ENCODE results near the gene SAMD15. TPM values are rescaled to one million over a fixed set of nuclear protein-coding genes. Genes with fewer than 3 reads are reported as not detected.

SAMD15 gene
- total and polyA plus RNA-seq, 4 experiments from 2014 or later, result 0.11 to 0.38 TPM; not detected in 2

DNA sequence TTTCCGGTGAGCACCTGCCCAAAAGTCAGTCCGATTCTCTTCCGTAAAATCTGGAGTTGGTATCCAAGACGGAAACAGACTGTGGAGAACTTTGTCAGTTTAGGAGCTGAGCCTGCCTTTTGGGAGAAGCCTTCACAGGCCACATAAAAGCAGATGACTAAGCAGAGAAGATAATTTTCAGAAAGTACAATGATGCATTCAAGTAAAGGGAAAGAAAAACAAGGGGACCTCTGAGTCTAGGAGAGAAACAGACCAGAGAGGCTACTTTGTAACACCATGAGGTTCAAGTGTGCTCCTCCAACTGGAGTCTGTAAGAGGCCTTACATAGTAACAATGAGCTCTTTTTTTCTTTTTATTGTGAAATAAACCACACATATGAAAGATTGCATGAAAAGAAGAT is 21.4 kb upstream of the SAMD15 start:
- intact Hi-C loops (cut with micrococcal nuclease), result no loop called here
- H3K27me3 Mint-ChIP-seq, result no peaks in the 10 kb centered on the region
- DNase-seq, result no peak
- Histone ChIP-seq H3K4me1 (ENCODE audit: insufficient read depth, low read length) (no peaks in the 10 kb centered on the region), H3K27me3 (ENCODE audit: insufficient read depth, low read length) (no peaks in the 10 kb centered on the region), H3K27ac (ENCODE audit: low read depth, low read length) (no peak overlapping the region), H3K9me3 (ENCODE audit: control insufficient read depth in 1 of 2, low read length in 2 of 2) (no peaks in the 10 kb centered on the region), H3K4me3 (ENCODE audit: low read length in 2 of 2) (no peak overlapping the region), H3K36me3 (ENCODE audit: insufficient read depth, low read length) (no peaks in the 10 kb centered on the region)
- H3K4me1 Mint-ChIP-seq, result peaks cover 0 to 7% (median 2%) of the 10 kb centered on the region in 4 donors
- CTCF ChIA-PET (ENCODE audit: partially characterized antibody), result interaction anchor here (3.0 kb wide), 1 partner anchor 40 kb away, joined by 8 read pairs; no protein-coding TSS in a partner anchor
- H3K27ac Mint-ChIP-seq, result no peak overlapping the region
- no peak overlapping the region for H3K4me3 Mint-ChIP-seq
- POLR2A ChIA-PET (ENCODE audit: partially characterized antibody), result no interaction called here
- peaks cover 0 to 2% of the 10 kb centered on the region in 2 donors for H3K36me3 Mint-ChIP-seq
- no peaks in the 10 kb centered on the region for H3K9me3 Mint-ChIP-seq

DNA sequence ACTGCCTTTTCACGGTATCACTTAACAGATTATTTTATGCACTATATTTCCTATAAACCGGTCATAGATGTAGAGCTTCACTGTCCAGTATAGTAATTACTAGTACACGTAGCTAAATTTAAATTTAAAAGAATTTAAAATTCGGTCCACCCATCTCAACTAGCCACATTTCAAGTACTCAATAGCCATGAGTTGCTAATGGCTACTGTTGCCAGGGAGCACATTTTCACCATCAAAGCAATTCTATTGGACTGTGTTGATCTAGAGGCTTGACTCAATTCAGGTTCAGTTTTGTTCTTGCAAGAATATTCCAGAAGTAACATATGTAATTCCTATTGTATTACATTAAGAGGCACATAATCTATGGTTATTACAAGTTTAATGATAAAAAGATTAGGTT is 20.3 kb upstream of the SAMD15 start:
- Mint-ChIP-seq H3K4me3 (no peak overlapping the region), H3K36me3 (peaks cover 0 to 6% of the 10 kb centered on the region in 2 donors), H3K27ac (no peak overlapping the region), H3K9me3 (no peaks in the 10 kb centered on the region), H3K27me3 (no peaks in the 10 kb centered on the region), H3K4me1 (peaks cover 0 to 10% (median 7%) of the 10 kb centered on the region in 4 donors)
- Histone ChIP-seq H3K27ac (ENCODE audit: low read depth, low read length) (no peak overlapping the region), H3K36me3 (ENCODE audit: insufficient read depth, low read length) (no peaks in the 10 kb centered on the region), H3K4me3 (ENCODE audit: low read length in 2 of 2) (no peak overlapping the region), H3K27me3 (ENCODE audit: insufficient read depth, low read length) (no peaks in the 10 kb centered on the region), H3K9me3 (ENCODE audit: control insufficient read depth in 1 of 2, low read length in 2 of 2) (no peaks in the 10 kb centered on the region), H3K4me1 (ENCODE audit: insufficient read depth, low read length) (no peaks in the 10 kb centered on the region)
- intact Hi-C loops (cut with micrococcal nuclease), result no loop called here
- no peak for DNase-seq
- ChIA-PET CTCF (ENCODE audit: partially characterized antibody) (interaction anchor here (3.0 kb wide), 1 partner anchor 41 kb away, joined by 8 read pairs; no protein-coding TSS in a partner anchor), POLR2A (ENCODE audit: partially characterized antibody) (no interaction called here)

DNA sequence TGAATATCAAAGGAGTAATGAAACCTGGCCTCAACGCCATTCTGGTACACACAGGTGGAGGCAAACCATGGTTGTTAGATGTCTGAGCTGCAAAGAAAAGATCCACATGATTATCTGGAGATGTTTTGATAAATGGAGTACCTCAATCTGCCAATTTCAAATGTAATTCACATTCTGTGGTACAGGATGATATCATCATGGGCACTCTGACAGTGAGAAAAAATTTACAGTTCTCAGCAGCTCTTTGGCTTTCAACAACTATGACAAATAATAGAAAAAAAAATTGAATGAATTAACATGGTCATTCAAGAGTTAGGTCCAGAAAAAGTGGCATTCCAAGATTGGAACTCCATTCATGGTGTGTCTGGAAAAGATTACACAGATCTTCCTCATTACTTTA is 17.6 kb upstream of the SAMD15 start:
- no peaks in the 10 kb centered on the region for H3K36me3 ChIP-seq (ENCODE audit: insufficient read depth, low read length)
- no peaks in the 10 kb centered on the region for H3K27me3 Mint-ChIP-seq
- CTCF ChIA-PET (ENCODE audit: partially characterized antibody), result no interaction called here
- no peaks in the 10 kb centered on the region for H3K9me3 ChIP-seq (ENCODE audit: control insufficient read depth in 1 of 2, low read length in 2 of 2)
- no peak overlapping the region for H3K27ac Mint-ChIP-seq
- intact Hi-C loops (cut with micrococcal nuclease), result no loop called here
- peaks cover 0 to 6% of the 10 kb centered on the region in 2 donors for H3K36me3 Mint-ChIP-seq
- DNase-seq, result no peak
- no peaks in the 10 kb centered on the region for H3K4me1 ChIP-seq (ENCODE audit: insufficient read depth, low read length)
- POLR2A ChIA-PET (ENCODE audit: partially characterized antibody), result no interaction called here
- no peak overlapping the region for H3K27ac ChIP-seq (ENCODE audit: low read depth, low read length)
- no peak overlapping the region for H3K4me3 ChIP-seq (ENCODE audit: low read length in 2 of 2)
- no peak overlapping the region for H3K4me3 Mint-ChIP-seq
- peaks cover 0 to 3% (median 0%) of the 10 kb centered on the region in 8 donors for H3K9me3 Mint-ChIP-seq
- peaks cover 3 to 20% (median 12%) of the 10 kb centered on the region in 4 donors for H3K4me1 Mint-ChIP-seq
- no peaks in the 10 kb centered on the region for H3K27me3 ChIP-seq (ENCODE audit: insufficient read depth, low read length)

DNA sequence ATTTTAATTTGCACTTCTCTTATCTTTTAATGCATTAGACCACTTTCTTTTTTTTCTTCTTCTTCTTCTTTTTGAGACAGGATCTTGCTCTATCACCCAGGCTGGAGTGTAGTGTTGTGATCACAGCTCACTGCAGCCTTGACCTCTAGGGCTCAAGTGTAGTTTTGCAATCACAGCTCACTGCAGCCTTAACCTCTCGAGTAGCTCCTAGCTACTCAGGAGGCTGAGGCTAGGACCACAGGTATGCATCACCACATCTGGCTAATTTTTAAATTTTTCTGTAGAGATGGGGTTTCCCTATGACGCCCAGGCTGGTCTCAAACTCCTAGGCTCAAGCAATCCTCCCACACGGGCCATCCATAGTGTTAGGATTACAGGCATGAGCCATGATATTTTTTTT is 13.0 kb upstream of the SAMD15 start:
- Histone ChIP-seq H3K27me3 (ENCODE audit: insufficient read depth, low read length) (no peaks in the 10 kb centered on the region), H3K27ac (ENCODE audit: low read depth, low read length) (no peak overlapping the region), H3K9me3 (ENCODE audit: control insufficient read depth in 1 of 2, low read length in 2 of 2) (no peaks in the 10 kb centered on the region), H3K36me3 (ENCODE audit: insufficient read depth, low read length) (no peaks in the 10 kb centered on the region), H3K4me3 (ENCODE audit: low read length in 2 of 2) (no peak overlapping the region), H3K4me1 (ENCODE audit: insufficient read depth, low read length) (peaks cover 6% of the 10 kb centered on the region)
- POLR2A ChIA-PET (ENCODE audit: partially characterized antibody), result no interaction called here
- no peak overlapping the region for H3K4me3 Mint-ChIP-seq
- no peak for DNase-seq
- CTCF ChIA-PET (ENCODE audit: partially characterized antibody), result no interaction called here
- H3K27ac Mint-ChIP-seq, result peak overlapping the region in 1 of 7 donors; percentile 38
- peaks cover 0 to 6% of the 10 kb centered on the region in 2 donors for H3K36me3 Mint-ChIP-seq
- H3K27me3 Mint-ChIP-seq, result no peaks in the 10 kb centered on the region
- intact Hi-C loops (cut with micrococcal nuclease), result no loop called here
- peaks cover 8 to 27% (median 20%) of the 10 kb centered on the region in 4 donors for H3K4me1 Mint-ChIP-seq
- peaks cover 0 to 3% (median 0%) of the 10 kb centered on the region in 8 donors for H3K9me3 Mint-ChIP-seq

DNA sequence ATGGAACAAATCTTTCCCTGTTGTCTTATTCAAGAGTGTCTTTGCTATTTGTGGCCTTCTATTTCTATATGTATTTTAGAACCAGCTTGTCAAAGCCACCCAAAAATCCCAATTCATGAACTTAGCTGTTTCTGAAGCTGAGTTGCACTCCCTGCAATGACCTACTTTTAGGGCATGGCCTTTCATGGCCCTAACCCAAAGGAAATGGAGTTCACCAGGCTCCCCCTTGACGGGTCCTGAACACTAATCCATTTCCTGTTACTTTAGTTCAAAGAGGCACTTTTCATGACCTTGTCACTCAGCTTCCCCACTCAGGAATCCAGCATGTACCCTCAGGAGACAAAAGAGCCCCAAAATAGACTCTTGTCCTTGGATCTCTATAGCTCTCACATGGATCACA is 7.9 kb upstream of the SAMD15 start:
- ChIA-PET POLR2A (ENCODE audit: partially characterized antibody) (interaction anchor here (1.2 kb wide), 1 partner anchor 48 kb away, joined by 4 read pairs; the partner anchor contains the start of gene GSTZ1), CTCF (ENCODE audit: partially characterized antibody) (interaction anchor here (0.6 to 1.2 kb wide), 3 partner anchors 23 to 89 kb away, joined by 3 to 5 read pairs (median 5); partner anchors contain the start of gene AHSA1)
- Histone ChIP-seq H3K27ac (ENCODE audit: low read depth, low read length) (no peak overlapping the region), H3K4me3 (ENCODE audit: low read length in 2 of 2) (no peak overlapping the region), H3K9me3 (ENCODE audit: control insufficient read depth in 1 of 2, low read length in 2 of 2) (no peaks in the 10 kb centered on the region), H3K4me1 (ENCODE audit: insufficient read depth, low read length) (peaks cover 45% of the 10 kb centered on the region), H3K36me3 (ENCODE audit: insufficient read depth, low read length) (no peaks in the 10 kb centered on the region), H3K27me3 (ENCODE audit: insufficient read depth, low read length) (no peaks in the 10 kb centered on the region)
- DNase-seq, result peak; percentile 17 to 57 (median 38)
- H3K27ac Mint-ChIP-seq, result peak overlapping the region; percentile 14 to 84 (median 75)
- peak overlapping the region in 7 of 8 donors; percentile 23 to 67 (median 56) for H3K4me3 Mint-ChIP-seq
- no peaks in the 10 kb centered on the region for H3K36me3 Mint-ChIP-seq
- H3K27me3 Mint-ChIP-seq, result no peaks in the 10 kb centered on the region
- peaks cover 30 to 45% (median 36%) of the 10 kb centered on the region in 4 donors for H3K4me1 Mint-ChIP-seq
- H3K9me3 Mint-ChIP-seq, result no peaks in the 10 kb centered on the region
- intact Hi-C loops (cut with micrococcal nuclease), result no loop called here

DNA sequence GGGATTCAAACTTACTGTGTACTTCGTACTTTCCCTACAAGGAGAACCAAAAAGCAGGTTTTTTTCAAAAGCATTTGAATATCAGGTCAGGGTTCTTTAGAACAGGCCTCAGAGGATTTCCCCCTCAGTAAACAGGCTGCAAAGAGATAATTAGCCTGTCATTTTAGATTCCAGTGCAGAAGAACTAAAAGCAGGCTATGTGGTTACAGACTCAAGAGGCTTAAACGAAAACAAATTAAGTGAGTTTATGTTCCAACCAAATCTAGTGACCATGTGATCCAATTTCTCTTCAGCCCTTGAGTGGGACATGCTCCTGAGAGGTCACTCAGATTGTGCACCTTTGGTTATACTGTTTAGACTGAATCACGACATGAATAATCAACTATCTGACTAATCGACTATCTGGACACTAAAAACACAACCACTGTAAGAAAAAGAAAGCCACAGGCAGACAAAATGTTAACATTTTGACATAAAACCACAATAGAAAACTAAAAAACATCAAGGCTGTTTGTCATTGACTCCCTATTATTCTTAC is 4.8 kb upstream of the SAMD15 start:
- intact Hi-C loops (cut with micrococcal nuclease), result loop anchor here (10.0 kb wide), 2 partner anchors 242 to 332 kb away; partner anchors contain the start of genes ALKBH1, SLIRP and SPTLC2
- H3K36me3 Mint-ChIP-seq, result peaks cover 0 to 3% of the 10 kb centered on the region in 2 donors
- Histone ChIP-seq H3K9me3 (ENCODE audit: control insufficient read depth in 1 of 2, low read length in 2 of 2) (no peaks in the 10 kb centered on the region), H3K27ac (ENCODE audit: low read depth, low read length) (no peak overlapping the region), H3K4me1 (ENCODE audit: insufficient read depth, low read length) (peaks cover 66% of the 10 kb centered on the region), H3K36me3 (ENCODE audit: insufficient read depth, low read length) (no peaks in the 10 kb centered on the region), H3K27me3 (ENCODE audit: insufficient read depth, low read length) (no peaks in the 10 kb centered on the region), H3K4me3 (ENCODE audit: low read length in 2 of 2) (no peak overlapping the region)
- ChIA-PET CTCF (ENCODE audit: partially characterized antibody) (no interaction called here), POLR2A (ENCODE audit: partially characterized antibody) (no interaction called here)
- peak overlapping the region in 6 of 8 donors; percentile 3 to 68 (median 40) for H3K4me3 Mint-ChIP-seq
- H3K4me1 Mint-ChIP-seq, result peaks cover 43 to 62% (median 53%) of the 10 kb centered on the region in 4 donors
- H3K9me3 Mint-ChIP-seq, result no peaks in the 10 kb centered on the region
- H3K27me3 Mint-ChIP-seq, result no peaks in the 10 kb centered on the region
- DNase-seq, result peak in 3 of 5 donors; percentile 9 to 23 (median 12)
- peak overlapping the region in 6 of 7 donors; percentile 18 to 85 (median 68) for H3K27ac Mint-ChIP-seq

DNA sequence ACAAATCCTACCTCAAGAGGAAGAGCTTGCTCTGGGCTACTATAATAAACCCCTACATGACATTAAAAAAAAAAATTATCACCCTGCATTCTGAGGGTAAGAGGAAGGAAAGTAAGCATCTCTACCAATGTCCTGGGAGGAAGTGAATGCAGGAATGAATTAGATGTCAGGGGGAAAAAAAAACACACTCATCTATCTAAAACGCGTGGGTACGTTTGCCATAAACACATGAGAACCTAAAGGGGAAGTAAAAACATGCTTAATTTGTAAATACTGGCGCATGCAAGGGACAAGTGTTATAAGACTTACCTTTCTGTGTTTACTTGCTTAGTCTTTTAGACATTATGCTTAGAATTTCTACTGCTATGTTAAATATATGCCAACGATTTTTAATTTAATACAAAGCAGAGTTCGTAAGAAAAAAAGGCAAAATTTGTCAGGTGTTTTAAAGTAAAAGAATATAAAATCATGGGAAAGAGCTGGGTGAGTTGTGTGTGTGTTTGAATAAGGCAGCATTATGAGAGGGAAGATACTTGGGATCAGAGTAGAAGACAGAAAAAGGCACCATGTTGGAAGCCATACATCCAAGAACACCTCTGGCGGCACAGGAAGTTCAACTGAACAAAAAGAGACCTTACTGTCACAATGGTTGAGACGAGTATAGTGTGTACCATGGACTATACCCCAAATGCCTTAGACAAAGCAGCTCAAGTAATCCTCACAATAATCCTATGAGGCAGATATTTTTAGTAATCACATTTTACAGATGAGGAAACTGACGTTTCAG is 1.8 kb upstream of the SAMD15 start:
- Mint-ChIP-seq H3K9me3 (no peaks in the 10 kb centered on the region), H3K4me1 (peaks cover 33 to 49% (median 42%) of the 10 kb centered on the region in 4 donors), H3K27me3 (no peaks in the 10 kb centered on the region), H3K4me3 (peak overlapping the region; percentile 85 to 94 (median 90)), H3K27ac (peak overlapping the region in 6 of 7 donors; percentile 49 to 95 (median 88)), H3K36me3 (peaks cover 0 to 3% of the 10 kb centered on the region in 2 donors)
- no peak for DNase-seq
- ChIA-PET POLR2A (ENCODE audit: partially characterized antibody) (interaction anchor here (0.9 kb wide), 1 partner anchor 13 kb away, joined by 3 read pairs; no protein-coding TSS in a partner anchor), CTCF (ENCODE audit: partially characterized antibody) (interaction anchor here (2.1 to 2.5 kb wide), 2 partner anchors 54 to 59 kb away, joined by 9 to 11 read pairs; partner anchors contain the start of genes GSTZ1 and POMT2)
- no peaks in the 10 kb centered on the region for H3K27me3 ChIP-seq (ENCODE audit: insufficient read depth, low read length)
- no peaks in the 10 kb centered on the region for H3K9me3 ChIP-seq (ENCODE audit: control insufficient read depth in 1 of 2, low read length in 2 of 2)
- H3K36me3 ChIP-seq (ENCODE audit: insufficient read depth, low read length), result no peaks in the 10 kb centered on the region
- H3K4me3 ChIP-seq (ENCODE audit: low read length in 2 of 2), result peak overlapping the region in 1 of 2 donors; percentile 97
- H3K4me1 ChIP-seq (ENCODE audit: insufficient read depth, low read length), result peaks cover 54% of the 10 kb centered on the region
- intact Hi-C loops (cut with micrococcal nuclease), result loop anchor here (5.0 to 10.0 kb wide), 3 partner anchors 239 to 563 kb away; partner anchors contain the start of genes ALKBH1, ANGEL1, SLIRP and SPTLC2
- peak overlapping the region; percentile 74 for H3K27ac ChIP-seq (ENCODE audit: low read depth, low read length)

Measured in CD4-positive, alpha-beta memory T cell (primary cell).